Subcutaneous abdominal adipose tissue (tissue), 5 donors: ENCODE data around the gene NRGN.

Experiments
- H3K27ac ChIP-seq: one replicate; pipeline ENCODE4 v1.7.0; 2013; ENCODE audit warnings: low read depth, mild to moderate bottlenecking, inconsistent platforms, low read length, moderate library complexity
- H3K27me3 ChIP-seq, 5 donors: one replicate each; pipeline ENCODE4 v1.7.0; 2013; ENCODE audit warnings: low read length in 5 of 5, inconsistent platforms in 1 of 5; ENCODE audit not compliant: control insufficient read depth in 5 of 5, insufficient read depth in 4 of 5
- H3K36me3 ChIP-seq, 5 donors: one replicate each; pipeline ENCODE4 v1.7.0; 2013; ENCODE audit warnings: low read length in 5 of 5; ENCODE audit not compliant: control insufficient read depth in 5 of 5, insufficient read depth in 5 of 5
- H3K4me1 ChIP-seq, 5 donors: one replicate each; pipeline ENCODE4 v1.7.0; 2013; ENCODE audit warnings: low read length in 5 of 5, mild to moderate bottlenecking in 3 of 5, moderate library complexity in 1 of 5; ENCODE audit not compliant: control insufficient read depth in 5 of 5, insufficient read depth in 5 of 5
- H3K4me3 ChIP-seq, 5 donors: one replicate each; pipeline ENCODE4 v1.7.0; 2013; ENCODE audit warnings: low read length in 5 of 5, low read depth in 1 of 5
- H3K9ac ChIP-seq, 5 donors: one replicate each; pipeline ENCODE4 v1.7.0; 2013; ENCODE audit warnings: low read length in 5 of 5, mild to moderate bottlenecking in 4 of 5, moderate library complexity in 3 of 5
- H3K9me3 ChIP-seq, 5 donors: one replicate each; pipeline ENCODE4 v1.7.0; 2013; ENCODE audit warnings: low read length in 5 of 5; ENCODE audit not compliant: control insufficient read depth in 5 of 5
- donor health status: healthy.
- donor health status: healthy.
- donor health status: healthy.
- donor health status: healthy.
- donor health status: healthy.

Gene NRGN

GRCh38 chr11:124718801-124719200, 20.9 kb upstream of the NRGN start:
- no peak overlapping the region for H3K9ac ChIP-seq
- no peak overlapping the region for H3K27ac ChIP-seq
- H3K4me3 ChIP-seq: no peak overlapping the region
- peaks cover 2 to 17% (median 16%) of the 10 kb centered on the region in 5 donors for H3K4me1 ChIP-seq
- H3K27me3 ChIP-seq: peaks cover 27 to 60% (median 44%) of the 10 kb centered on the region in 5 donors
- H3K36me3 ChIP-seq: no peaks in the 10 kb centered on the region
- H3K9me3 ChIP-seq: no peaks in the 10 kb centered on the region

DNA sequence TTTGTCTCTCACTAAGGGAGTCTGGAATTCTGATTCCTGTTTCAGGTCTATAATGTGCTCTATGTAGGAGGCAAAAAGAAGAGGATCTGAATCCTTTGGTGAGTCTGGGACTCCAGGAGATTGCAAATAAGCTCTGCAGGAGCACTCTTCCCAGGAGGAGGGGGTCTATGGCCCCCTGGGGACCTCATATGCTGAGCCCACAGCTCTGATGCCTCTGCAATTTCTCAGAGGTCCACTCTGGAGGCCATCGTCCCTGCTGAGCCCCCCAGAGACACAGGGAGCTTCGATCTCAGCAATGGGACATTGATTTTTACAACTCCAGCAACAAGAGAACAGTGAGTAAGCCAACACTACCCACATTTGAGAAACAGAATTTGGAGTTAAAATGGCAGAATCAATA, 20.2 kb upstream of the NRGN start:
- Histone ChIP-seq H3K4me3 (no peak overlapping the region), H3K9ac (no peak overlapping the region), H3K9me3 (no peaks in the 10 kb centered on the region), H3K36me3 (no peaks in the 10 kb centered on the region), H3K27ac (no peak overlapping the region), H3K27me3 (peaks cover 27 to 64% (median 47%) of the 10 kb centered on the region in 5 donors), H3K4me1 (peaks cover 2 to 17% (median 16%) of the 10 kb centered on the region in 5 donors)

DNA sequence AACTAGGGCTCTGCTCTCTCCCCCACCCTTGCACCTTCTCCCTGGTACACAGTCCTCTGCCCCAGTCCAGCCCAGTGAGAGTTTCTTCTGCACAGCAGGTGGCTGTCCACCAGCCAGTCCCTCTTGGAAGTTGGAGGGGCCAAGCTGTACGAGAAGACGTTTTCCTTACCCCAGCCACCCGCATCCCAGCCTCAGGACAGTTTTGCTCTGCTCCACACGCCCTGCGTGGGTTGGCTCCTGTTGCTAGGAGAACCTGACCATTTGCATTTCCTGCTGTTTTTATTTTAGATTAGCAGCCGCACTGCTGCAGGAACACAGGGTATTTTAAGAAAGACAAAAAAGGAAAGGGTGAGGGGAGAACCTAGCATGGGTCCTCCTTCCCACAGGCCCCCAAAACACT, 17.6 kb upstream of the NRGN start:
- Histone ChIP-seq H3K27ac (no peak overlapping the region), H3K9ac (no peak overlapping the region), H3K4me1 (peaks cover 3 to 32% (median 28%) of the 10 kb centered on the region in 5 donors), H3K9me3 (no peaks in the 10 kb centered on the region), H3K4me3 (no peak overlapping the region), H3K27me3 (peaks cover 21 to 72% (median 43%) of the 10 kb centered on the region in 5 donors), H3K36me3 (no peaks in the 10 kb centered on the region)

- H3K36me3 ChIP-seq: no peaks in the 10 kb centered on the region
- no peak overlapping the region for H3K9ac ChIP-seq
- H3K27ac ChIP-seq: no peak overlapping the region
- no peak overlapping the region for H3K4me3 ChIP-seq
- H3K4me1 ChIP-seq: peaks cover 0 to 15% (median 12%) of the 10 kb centered on the region in 5 donors
- no peaks in the 10 kb centered on the region for H3K9me3 ChIP-seq
- H3K27me3 ChIP-seq: peaks cover 3 to 44% (median 21%) of the 10 kb centered on the region in 5 donors
Measured at GRCh38 chr11:124724979-124725718, 14.6 kb upstream of the NRGN start.

DNA sequence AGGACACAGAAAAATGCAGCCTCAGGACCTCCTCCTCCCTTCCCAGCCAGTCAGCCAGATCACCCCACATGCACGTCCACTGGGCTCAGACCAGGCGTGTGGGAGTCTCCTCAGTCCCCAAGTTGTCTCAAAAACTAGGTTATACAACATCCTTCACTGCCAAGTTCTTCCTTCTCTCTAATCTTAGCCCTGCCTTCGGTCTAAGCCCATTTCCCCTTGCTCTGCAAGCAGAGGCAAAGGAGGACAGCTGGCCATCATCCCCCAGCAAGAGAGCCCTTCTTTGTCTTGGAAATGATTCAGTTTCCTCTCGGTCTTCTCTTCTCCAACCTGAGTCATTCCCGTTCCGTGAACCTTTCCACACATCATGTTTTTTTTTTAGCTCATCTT, 14.0 kb upstream of the NRGN start:
- no peak overlapping the region for H3K4me3 ChIP-seq
- no peak overlapping the region for H3K27ac ChIP-seq
- peaks cover 0 to 15% (median 12%) of the 10 kb centered on the region in 5 donors for H3K4me1 ChIP-seq
- H3K9ac ChIP-seq: no peak overlapping the region
- peaks cover 3 to 40% (median 19%) of the 10 kb centered on the region in 5 donors for H3K27me3 ChIP-seq
- H3K9me3 ChIP-seq: no peaks in the 10 kb centered on the region
- no peaks in the 10 kb centered on the region for H3K36me3 ChIP-seq

DNA sequence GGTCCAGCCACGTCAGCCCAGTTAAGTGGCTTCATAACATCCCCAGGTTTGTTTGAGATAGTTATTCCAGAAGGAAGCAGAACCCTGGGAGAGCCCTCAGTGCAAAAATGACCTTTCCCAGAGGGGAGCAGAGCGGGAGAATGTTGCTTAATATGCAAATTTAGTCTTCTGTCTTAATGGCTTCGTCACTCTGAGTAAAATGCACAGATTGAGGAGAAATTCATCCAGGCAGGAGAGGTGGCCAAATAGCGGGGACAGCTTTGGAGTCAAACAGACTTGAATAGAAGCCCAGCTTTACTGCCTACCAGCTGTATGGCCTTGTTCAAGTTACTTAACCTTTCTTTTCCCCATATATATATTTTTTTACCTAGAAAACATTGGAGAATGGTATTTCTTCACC, 12.3 kb upstream of the NRGN start:
- Histone ChIP-seq H3K27ac (no peak overlapping the region), H3K9ac (no peak overlapping the region), H3K4me3 (no peak overlapping the region), H3K27me3 (peaks cover 3 to 25% (median 13%) of the 10 kb centered on the region in 5 donors), H3K4me1 (peaks cover 0 to 15% (median 12%) of the 10 kb centered on the region in 5 donors), H3K9me3 (no peaks in the 10 kb centered on the region), H3K36me3 (no peaks in the 10 kb centered on the region)

GRCh38 chr11:124728134-124728533, 11.6 kb upstream of the NRGN start:
- no peaks in the 10 kb centered on the region for H3K36me3 ChIP-seq
- H3K4me1 ChIP-seq: peaks cover 0 to 15% (median 12%) of the 10 kb centered on the region in 5 donors
- no peak overlapping the region for H3K9ac ChIP-seq
- H3K27ac ChIP-seq: no peak overlapping the region
- H3K27me3 ChIP-seq: peaks cover 3 to 19% (median 11%) of the 10 kb centered on the region in 5 donors
- H3K9me3 ChIP-seq: no peaks in the 10 kb centered on the region
- H3K4me3 ChIP-seq: no peak overlapping the region

DNA sequence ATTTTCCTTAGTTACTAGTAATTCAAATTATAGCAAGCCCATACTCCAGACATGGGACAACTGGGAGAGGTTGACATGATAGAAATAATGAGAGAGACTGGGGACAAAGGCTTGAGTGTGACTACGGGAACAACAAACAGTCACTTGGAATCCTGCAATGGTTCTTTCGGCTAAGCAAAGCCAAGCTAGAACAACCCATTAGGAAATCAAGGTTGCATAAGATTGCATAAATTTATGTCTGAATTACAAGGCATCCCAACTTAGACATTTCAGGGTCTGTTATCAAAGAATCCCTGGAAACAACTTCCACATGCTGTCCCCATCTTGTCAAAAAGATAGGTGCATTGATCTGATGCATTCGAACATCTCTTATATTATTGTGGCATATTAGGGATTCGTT, 10.2 kb upstream of the NRGN start:
- H3K27ac ChIP-seq: no peak overlapping the region
- no peak overlapping the region for H3K4me3 ChIP-seq
- no peaks in the 10 kb centered on the region for H3K36me3 ChIP-seq
- peaks cover 0 to 15% (median 12%) of the 10 kb centered on the region in 5 donors for H3K4me1 ChIP-seq
- peaks cover 0 to 8% (median 3%) of the 10 kb centered on the region in 5 donors for H3K27me3 ChIP-seq
- no peaks in the 10 kb centered on the region for H3K9me3 ChIP-seq
- H3K9ac ChIP-seq: no peak overlapping the region

GRCh38 chr11:124732230-124732629, 7.5 kb upstream of the NRGN start:
- no peaks in the 10 kb centered on the region for H3K27me3 ChIP-seq
- no peak overlapping the region for H3K4me3 ChIP-seq
- H3K9ac ChIP-seq: no peak overlapping the region
- H3K9me3 ChIP-seq: no peaks in the 10 kb centered on the region
- no peak overlapping the region for H3K27ac ChIP-seq
- no peaks in the 10 kb centered on the region for H3K36me3 ChIP-seq
- peaks cover 0 to 2% (median 0%) of the 10 kb centered on the region in 5 donors for H3K4me1 ChIP-seq

DNA sequence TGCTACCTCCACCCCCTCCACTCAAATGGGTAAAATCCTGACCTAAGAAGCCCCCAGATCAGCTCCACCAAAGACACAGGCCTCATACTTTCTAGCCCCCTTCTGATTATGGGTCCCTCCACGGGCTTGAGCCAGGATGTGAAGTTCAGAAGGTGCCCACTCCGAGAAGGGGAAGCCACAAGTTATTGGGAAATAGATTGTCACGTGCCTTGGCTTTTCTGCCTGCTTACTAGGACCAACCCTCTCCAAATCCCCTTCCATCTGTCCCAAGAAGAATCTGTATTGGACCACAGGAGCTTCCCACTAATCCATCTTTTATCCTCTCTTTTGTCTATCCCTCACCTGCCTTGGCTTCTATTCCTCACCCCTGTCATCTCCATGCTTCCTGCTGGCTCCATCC, 3.0 kb upstream of the NRGN start:
- H3K9me3 ChIP-seq: no peaks in the 10 kb centered on the region
- H3K27ac ChIP-seq: no peak overlapping the region
- no peak overlapping the region for H3K4me3 ChIP-seq
- H3K27me3 ChIP-seq: peaks cover 1 to 19% (median 10%) of the 10 kb centered on the region in 5 donors
- H3K4me1 ChIP-seq: peaks cover 2 to 18% (median 17%) of the 10 kb centered on the region in 5 donors
- no peaks in the 10 kb centered on the region for H3K36me3 ChIP-seq
- no peak overlapping the region for H3K9ac ChIP-seq
